Mammary microvascular endothelial cell (primary cell): ENCODE measurements around the gene ABCB7. TPM values are rescaled to one million over a fixed set of nuclear protein-coding genes. Genes with fewer than 3 reads are reported as not detected.

Experiments
- total RNA-seq: library from RNA; depleted of rRNA; stranded (reverse); fragments of >200 nt; gene quantifications from 2 replicates; pipeline ENCODE4 v1.2.3, GENCODE V29; 2015

The ABCB7 gene
- 22.2 and 24.6 TPM in 2 replicates for total RNA-seq

DNA sequence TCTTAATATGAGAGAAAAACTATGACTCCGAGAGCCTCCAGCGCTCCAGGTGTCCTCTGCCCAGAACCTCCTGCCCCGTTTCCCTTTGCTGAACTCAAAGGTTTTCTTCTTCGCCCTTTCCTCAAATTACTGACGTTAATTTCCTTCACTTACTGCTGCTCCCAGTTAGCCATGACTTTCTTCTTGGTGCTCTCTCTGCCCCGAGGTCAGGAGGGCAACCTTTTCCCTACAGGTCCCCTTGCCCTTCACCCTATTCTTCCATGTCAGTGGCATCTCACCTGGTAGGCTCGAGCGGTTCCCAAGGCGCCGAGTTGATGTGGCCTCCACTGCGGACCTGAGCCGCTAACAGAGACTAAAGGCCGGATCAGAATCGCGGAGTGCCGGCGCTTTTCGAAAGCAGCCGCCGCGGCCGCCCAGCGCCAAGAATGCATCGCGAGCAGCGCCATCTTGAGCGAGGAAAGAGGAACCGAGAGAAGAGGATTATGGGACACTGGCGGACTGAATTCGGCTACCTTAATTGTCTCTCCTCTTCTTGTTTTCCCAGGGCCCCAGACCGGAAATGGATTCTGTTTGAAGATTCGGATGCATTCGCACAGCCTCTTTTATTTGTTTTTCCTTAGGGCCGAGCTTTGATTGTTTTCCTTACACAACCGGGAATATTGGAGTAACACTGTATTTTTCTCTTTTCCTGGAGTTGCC, at the start of gene ABCB7:
Gene ABCB7 (minus strand): TSS at position 457 of the 699 bp plus-strand sequence. CDS start 11 bp downstream, at position 446.

Other genes with a start within 250 kb of the ABCB7 start
- 0.05 TPM in 1 of 2 replicates, not detected in the other for gene NEXMIF, start 230.8 kb downstream of the ABCB7 start, total RNA-seq
- 9.2 and 11.3 TPM in 2 replicates for gene UPRT, start 117.8 kb upstream of the ABCB7 start, total RNA-seq